NB4 (cell line): Measurements from ENCODE around the gene SSTR1.

Source experiments
- CTCF ChIP-seq: IDR thresholded peaks from one replicate; pipeline ENCODE4 v1.5.1; 2012; ENCODE audit warnings: low read depth, low read length
- MAX ChIP-seq: IDR thresholded peaks from 2 replicates; pipeline ENCODE4 v1.6.1; 2011; ENCODE audit warnings: low read depth, low read length
- MYC ChIP-seq: IDR thresholded peaks from 2 replicates; pipeline ENCODE4 v1.6.1; 2011; ENCODE audit warnings: low read depth, low read length
- POLR2A ChIP-seq: IDR thresholded peaks from 2 replicates; pipeline ENCODE4 v1.6.1; 2011; ENCODE audit warnings: mild to moderate bottlenecking; ENCODE audit not compliant: insufficient read length; ENCODE audit errors: extremely low read depth

- TF ChIP-seq MAX (no peak), POLR2A (no peak), CTCF (peak; percentile 2), MYC (no peak)
These were observed 40.8 kb downstream of the SSTR1 start for GRCh38 chr14:38248321-38249028.
